Mesenchymal stem cell (in vitro differentiated cells and primary cell): ENCODE results near the gene TAC4.

Source experiments
- DNase-seq: peaks from one replicate; pipeline ENCODE4 v3.0.0-alpha.2; 2013
- H2AFZ ChIP-seq: one replicate; pipeline ENCODE4 v1.6.1; 2013; ENCODE audit warnings: low read depth, mild to moderate bottlenecking, control low read depth, inconsistent platforms, low read length, moderate library complexity
- H2AK5ac ChIP-seq: 2 replicates; pipeline ENCODE4 v1.6.1; 2013; ENCODE audit warnings: low read length, moderate library complexity, mild to moderate bottlenecking, inconsistent platforms; ENCODE audit not compliant: severe bottlenecking
- H2BK120ac ChIP-seq: one replicate; pipeline ENCODE4 v1.6.1; 2013; ENCODE audit warnings: low read depth, mild to moderate bottlenecking, inconsistent platforms, low read length, moderate library complexity
- H2BK12ac ChIP-seq, 2 experiments: one replicate each; pipeline ENCODE4 v1.6.1; 2013; ENCODE audit warnings: inconsistent platforms in 2 of 2, low read length in 2 of 2, mild to moderate bottlenecking in 2 of 2, moderate library complexity in 2 of 2, control low read depth in 1 of 2
- H2BK15ac ChIP-seq: one replicate; pipeline ENCODE4 v1.6.1; 2013; ENCODE audit warnings: mild to moderate bottlenecking, low read depth, inconsistent platforms; ENCODE audit not compliant: poor library complexity, severe bottlenecking
- H2BK5ac ChIP-seq: 2 replicates; pipeline ENCODE4 v1.6.1; 2013; ENCODE audit warnings: low read depth, mild to moderate bottlenecking, low read length, control low read depth, inconsistent platforms; ENCODE audit not compliant: poor library complexity, severe bottlenecking
- H3K14ac ChIP-seq, 2 experiments: one replicate each; pipeline ENCODE4 v1.6.1; 2013; ENCODE audit warnings: inconsistent platforms in 2 of 2, low read length in 2 of 2, control low read depth in 1 of 2, mild to moderate bottlenecking in 1 of 2, moderate library complexity in 1 of 2
- H3K18ac ChIP-seq, 2 experiments: one replicate each; pipeline ENCODE4 v1.6.1; 2013; ENCODE audit warnings: inconsistent platforms in 2 of 2, low read length in 2 of 2, control low read depth in 1 of 2, low read depth in 1 of 2, mild to moderate bottlenecking in 1 of 2
- H3K23ac ChIP-seq, 2 experiments: one replicate each; pipeline ENCODE4 v1.6.1; 2013; ENCODE audit warnings: inconsistent platforms in 2 of 2, low read length in 2 of 2, mild to moderate bottlenecking in 2 of 2, moderate library complexity in 2 of 2, control low read depth in 1 of 2
- H3K27ac ChIP-seq: 2 replicates; pipeline ENCODE4 v1.5.1; 2013; ENCODE audit warnings: mild to moderate bottlenecking, moderate library complexity, low read length, control low read depth, inconsistent platforms; ENCODE audit not compliant: poor library complexity, severe bottlenecking
- H3K27me3 ChIP-seq, 2 experiments: 2 replicates each; pipeline versions ENCODE4 v1.6.1 to v1.7.0; 2013; ENCODE audit warnings: low read length in 2 of 2, mild to moderate bottlenecking in 2 of 2, moderate library complexity in 2 of 2, control low read depth in 1 of 2, inconsistent platforms in 1 of 2; ENCODE audit not compliant: control insufficient read depth in 1 of 2, insufficient read depth in 1 of 2
- H3K36me3 ChIP-seq, 2 experiments: 2 replicates each; pipeline versions ENCODE4 v1.6.1 to v1.7.0; 2013; ENCODE audit warnings: low read length in 2 of 2, control low read depth in 1 of 2, inconsistent platforms in 1 of 2, low read depth in 1 of 2, mild to moderate bottlenecking in 1 of 2; ENCODE audit not compliant: insufficient read depth in 2 of 2, control insufficient read depth in 1 of 2
- H3K4ac ChIP-seq, 2 experiments: one replicate each; pipeline ENCODE4 v1.6.1; 2013; ENCODE audit warnings: inconsistent platforms in 2 of 2, low read length in 2 of 2, mild to moderate bottlenecking in 2 of 2, moderate library complexity in 2 of 2, control low read depth in 1 of 2, low read depth in 1 of 2
- H3K4me1 ChIP-seq: 2 replicates; pipeline ENCODE4 v1.6.1; 2013; ENCODE audit warnings: low read depth, low read length, control low read depth; ENCODE audit not compliant: control insufficient read depth, insufficient read depth
- H3K4me2 ChIP-seq: 2 replicates; pipeline ENCODE4 v1.6.1; 2013; ENCODE audit warnings: low read length, mild to moderate bottlenecking, inconsistent platforms; ENCODE audit not compliant: poor library complexity, severe bottlenecking
- H3K4me3 ChIP-seq, 2 experiments: 2 replicates each; pipeline versions ENCODE4 v1.5.1 to v1.7.0; 2013; ENCODE audit warnings: low read length in 2 of 2, mild to moderate bottlenecking in 2 of 2, control low read depth in 1 of 2, low read depth in 1 of 2; ENCODE audit not compliant: insufficient read depth in 1 of 2
- H3K79me1 ChIP-seq: replicated peaks from 2 replicates; pipeline ENCODE4 v1.6.1; 2013; ENCODE audit warnings: mild to moderate bottlenecking, control low read depth, low read length, inconsistent platforms; ENCODE audit not compliant: poor library complexity, severe bottlenecking
- H3K9ac ChIP-seq: 2 replicates; pipeline ENCODE4 v1.7.0; 2013; ENCODE audit warnings: mild to moderate bottlenecking, low read length, moderate library complexity
- H3K9me3 ChIP-seq: 2 replicates; pipeline ENCODE4 v1.7.0; 2013; ENCODE audit warnings: mild to moderate bottlenecking, low read length; ENCODE audit not compliant: control insufficient read depth
- H4K8ac ChIP-seq: one replicate; pipeline ENCODE4 v1.6.1; 2013; ENCODE audit warnings: inconsistent platforms, mild to moderate bottlenecking, low read length, moderate library complexity
- H4K91ac ChIP-seq: one replicate; pipeline ENCODE4 v1.6.1; 2013; ENCODE audit warnings: mild to moderate bottlenecking, low read length, inconsistent platforms
- WGBS: methylation state at CpG from one replicate; pipeline ENCODE4 v1.1.7; 2013; ENCODE audit warnings: mixed read lengths; 5-methylcytosine and 5-hydroxymethylcytosine counted together

TAC4 gene

GRCh38 chr17:49836111-49837030, 11.5 kb downstream of the TAC4 start:
- Histone ChIP-seq H4K8ac (no peak overlapping the region), H2AFZ (no peak overlapping the region), H3K23ac (no peak overlapping the region), H2BK120ac (no peak overlapping the region), H2BK15ac (no peak overlapping the region), H3K4me3 (peak overlapping the region in 1 of 2 experiments; percentile 21), H3K36me3 (peaks cover 23 to 33% of the 10 kb centered on the region in 2 experiments), H3K4me2 (peak overlapping the region; percentile 66), H2AK5ac (peak overlapping the region; percentile 96), H3K4me1 (peaks cover 39% of the 10 kb centered on the region), H3K14ac (no peak overlapping the region), H2BK12ac (no peak overlapping the region), H3K4ac (no peak overlapping the region), H3K79me1 (peaks cover 32% of the 10 kb centered on the region), H4K91ac (no peak overlapping the region), H3K9me3 (no peaks in the 10 kb centered on the region), H2BK5ac (peak overlapping the region; percentile 95), H3K18ac (no peak overlapping the region), H3K27me3 (no peaks in the 10 kb centered on the region), H3K9ac (no peak overlapping the region), H3K27ac (peak overlapping the region; percentile 99)
- WGBS, result 75% methylated on average over 10 of the region's 16 CpGs
- DNase-seq, result no peak

GRCh38 chr17:49835472-49835871, 12.4 kb downstream of the TAC4 start:
- Histone ChIP-seq H2BK5ac (peak overlapping the region; percentile 26), H3K9me3 (no peaks in the 10 kb centered on the region), H2AK5ac (peak overlapping the region; percentile 96), H3K4ac (no peak overlapping the region), H2AFZ (no peak overlapping the region), H2BK12ac (no peak overlapping the region), H4K8ac (no peak overlapping the region), H3K4me2 (no peak overlapping the region), H2BK15ac (no peak overlapping the region), H3K27ac (peak overlapping the region; percentile 99), H3K18ac (no peak overlapping the region), H3K27me3 (no peaks in the 10 kb centered on the region), H3K14ac (no peak overlapping the region), H4K91ac (no peak overlapping the region), H3K79me1 (peaks cover 30% of the 10 kb centered on the region), H2BK120ac (no peak overlapping the region), H3K9ac (no peak overlapping the region), H3K4me1 (peaks cover 40% of the 10 kb centered on the region), H3K4me3 (no peak overlapping the region), H3K23ac (no peak overlapping the region), H3K36me3 (peaks cover 21 to 39% of the 10 kb centered on the region in 2 experiments)
- WGBS, result 96% methylated on average over 7 of the region's 7 CpGs
- DNase-seq, result no peak

- no peak overlapping the region for H3K4me2 ChIP-seq
- H2BK15ac ChIP-seq, result no peak overlapping the region
- H3K9me3 ChIP-seq, result no peaks in the 10 kb centered on the region
- peak; percentile 43 for DNase-seq
- peaks cover 20% of the 10 kb centered on the region for H3K79me1 ChIP-seq
- no peak overlapping the region for H3K9ac ChIP-seq
- H3K4ac ChIP-seq, result no peak overlapping the region
- H3K4me1 ChIP-seq, result peaks cover 35% of the 10 kb centered on the region
- H3K14ac ChIP-seq, result no peak overlapping the region
- no peaks in the 10 kb centered on the region for H3K27me3 ChIP-seq
- no peak overlapping the region for H4K8ac ChIP-seq
- H3K18ac ChIP-seq, result no peak overlapping the region
- H3K4me3 ChIP-seq, result no peak overlapping the region
- H2BK120ac ChIP-seq, result no peak overlapping the region
- no peak overlapping the region for H2BK5ac ChIP-seq
- peaks cover 11 to 46% of the 10 kb centered on the region in 2 experiments for H3K36me3 ChIP-seq
- no peak overlapping the region for H4K91ac ChIP-seq
- H2BK12ac ChIP-seq, result no peak overlapping the region
- WGBS, result 94% methylated on average over 19 of the region's 19 CpGs
- no peak overlapping the region for H2AFZ ChIP-seq
- peak overlapping the region; percentile 79 for H2AK5ac ChIP-seq
- H3K23ac ChIP-seq, result no peak overlapping the region
- H3K27ac ChIP-seq, result no peak overlapping the region
Measured at GRCh38 chr17:49834118-49834743, 13.6 kb downstream of the TAC4 start.
